Caki2 (cell line): ENCODE data around the gene BACH1. TPM values are rescaled to one million over a fixed set of nuclear protein-coding genes. Genes with fewer than 3 reads are reported as not detected.
A peak's percentile ranks its signal among the peaks of the same experiment; 100 is the strongest.

Experiments used
- DNase-seq: peaks from one replicate; pipeline ENCODE4 v3.0.0-alpha.2; 2015; ENCODE audit warnings: low read depth
- in situ Hi-C: cut with HindIII; loops from 2 replicates; pipeline ENCODE4 v1.10.0; 2016; ENCODE audit warnings: low sequenced_read_pairs, low pct_unique_long_range_greater_than_20kb, mixed read lengths
- total RNA-seq: library from RNA; depleted of rRNA; stranded (reverse); fragments of >200 nt; shearing (Covaris generic); gene quantifications from 2 replicates; pipeline ENCODE4 v1.2.3, GENCODE V29; 2014; ENCODE audit warnings: low replicate concordance

BACH1 gene
- total RNA-seq, 1 experiment from 2014 or later, result 33.4 TPM

GRCh38 chr21:29287383-29287782, 11.3 kb upstream of the BACH1 start:
- in situ Hi-C loops, result no loop called here
- DNase-seq, result no peak

GRCh38 chr21:29288239-29288638, 10.5 kb upstream of the BACH1 start:
- no peak for DNase-seq
- in situ Hi-C loops, result no loop called here

DNA sequence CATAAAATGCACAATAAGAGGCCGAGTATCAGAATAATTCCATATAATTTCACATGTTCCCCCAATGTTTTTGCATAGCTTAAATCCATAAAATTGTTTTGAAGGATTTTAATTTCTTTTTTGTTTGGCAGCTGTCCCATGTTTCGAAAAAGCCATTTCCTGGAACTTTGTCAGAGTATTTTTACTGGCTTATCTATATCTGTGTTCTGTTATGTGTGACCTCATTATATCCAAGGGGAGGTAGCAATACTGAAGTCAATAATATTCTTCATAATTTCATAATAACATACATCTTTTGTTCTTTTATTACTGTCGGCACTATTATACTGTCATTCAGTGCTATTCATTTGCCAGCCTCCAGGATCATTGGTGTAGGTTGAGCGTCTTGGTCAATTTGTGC, 9.4 kb upstream of the BACH1 start:
- in situ Hi-C loops, result no loop called here
- no peak for DNase-seq

DNA sequence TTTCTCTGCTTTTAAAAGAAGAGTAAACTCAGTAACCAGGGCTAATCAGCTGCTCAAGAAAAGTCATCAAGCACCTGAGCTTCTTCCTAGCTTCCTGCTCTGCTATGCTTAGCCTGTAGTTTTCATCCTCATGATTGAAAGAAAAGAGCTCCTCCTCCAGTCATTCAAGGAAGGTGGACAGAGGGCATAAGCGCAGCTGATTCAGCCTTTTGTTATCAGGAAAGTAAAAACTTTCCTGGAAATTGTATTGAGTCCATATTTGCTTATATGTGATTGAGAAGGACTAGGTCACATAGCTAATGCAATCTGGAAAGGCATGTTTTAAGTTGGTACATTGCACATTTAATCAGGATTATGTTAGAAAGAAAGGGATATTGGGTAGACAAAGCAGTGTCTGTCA, 8.5 kb upstream of the BACH1 start:
- DNase-seq, result no peak
- in situ Hi-C loops, result no loop called here

DNA sequence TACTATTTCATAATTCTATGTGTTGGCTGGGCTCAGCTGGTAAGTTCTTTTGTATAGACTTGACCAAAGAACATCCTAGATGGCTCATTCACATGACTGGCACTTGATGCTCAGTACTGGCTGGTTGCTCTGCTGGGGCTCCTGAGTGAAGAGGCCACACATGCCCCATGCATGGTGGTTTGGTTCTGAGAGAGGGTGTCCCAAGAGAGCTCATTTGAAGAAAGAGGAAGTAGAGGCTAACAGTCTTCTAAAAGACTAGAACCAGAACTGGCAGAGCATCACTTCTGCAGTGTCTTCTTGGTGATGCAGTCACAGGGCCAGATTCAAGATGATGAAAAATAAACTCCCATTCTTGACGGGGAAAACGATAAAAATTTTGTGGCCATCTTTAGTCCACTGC, 5.2 kb upstream of the BACH1 start:
- DNase-seq, result no peak
- in situ Hi-C loops, result no loop called here

GRCh38 chr21:29295066-29295650, 3.6 kb upstream of the BACH1 start:
- in situ Hi-C loops, result no loop called here
- no peak for DNase-seq

- in situ Hi-C loops, result no loop called here
These were observed 2.3 kb upstream of the BACH1 start for GRCh38 chr21:29296446-29296845.

DNA sequence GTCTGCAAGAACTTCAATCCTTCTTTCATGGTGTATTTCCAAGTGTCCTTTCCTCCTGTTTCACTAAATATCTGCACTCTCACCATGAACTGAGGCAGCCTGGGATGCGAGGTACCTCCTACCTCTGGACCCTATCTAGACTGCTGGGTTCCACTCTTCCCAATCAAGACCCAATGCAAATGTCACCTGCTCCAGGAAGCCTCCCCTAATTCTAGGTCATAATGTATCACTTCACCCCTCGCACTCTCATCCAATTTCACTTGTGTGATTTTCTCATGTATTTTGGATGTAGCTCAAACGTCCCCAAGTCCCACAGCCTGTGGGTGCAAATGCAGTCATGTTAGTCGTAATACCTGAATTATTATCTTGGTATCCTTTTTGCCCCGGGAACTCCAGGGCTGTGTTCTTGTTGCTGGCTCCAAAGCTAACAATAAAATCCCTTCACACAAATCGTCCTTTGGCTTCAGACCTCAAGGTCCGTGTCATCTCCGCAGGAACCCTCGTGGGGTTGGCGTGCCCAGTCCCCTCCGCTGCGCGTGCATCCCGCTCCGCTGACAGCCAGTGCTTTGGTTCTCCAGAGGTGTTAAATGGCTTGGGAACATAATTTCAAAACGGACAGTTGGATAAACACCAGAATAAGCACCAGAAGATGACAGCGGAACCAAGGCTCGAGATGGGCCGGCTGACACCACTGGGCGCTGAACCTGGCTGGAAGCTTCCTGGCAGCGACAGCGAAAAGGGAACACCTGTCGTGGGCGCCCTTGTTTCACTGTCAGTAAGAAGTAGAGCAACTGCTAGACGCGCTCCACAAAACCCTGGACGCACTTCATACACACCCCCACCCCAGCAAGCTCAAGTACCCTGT, 1.0 kb upstream of the BACH1 start:
- in situ Hi-C loops, result no loop called here
- no peak for DNase-seq

More at GRCh38 chr21:29296446-29296845, 2.3 kb upstream of the BACH1 start:
- DNase-seq, result no peak

DNA sequence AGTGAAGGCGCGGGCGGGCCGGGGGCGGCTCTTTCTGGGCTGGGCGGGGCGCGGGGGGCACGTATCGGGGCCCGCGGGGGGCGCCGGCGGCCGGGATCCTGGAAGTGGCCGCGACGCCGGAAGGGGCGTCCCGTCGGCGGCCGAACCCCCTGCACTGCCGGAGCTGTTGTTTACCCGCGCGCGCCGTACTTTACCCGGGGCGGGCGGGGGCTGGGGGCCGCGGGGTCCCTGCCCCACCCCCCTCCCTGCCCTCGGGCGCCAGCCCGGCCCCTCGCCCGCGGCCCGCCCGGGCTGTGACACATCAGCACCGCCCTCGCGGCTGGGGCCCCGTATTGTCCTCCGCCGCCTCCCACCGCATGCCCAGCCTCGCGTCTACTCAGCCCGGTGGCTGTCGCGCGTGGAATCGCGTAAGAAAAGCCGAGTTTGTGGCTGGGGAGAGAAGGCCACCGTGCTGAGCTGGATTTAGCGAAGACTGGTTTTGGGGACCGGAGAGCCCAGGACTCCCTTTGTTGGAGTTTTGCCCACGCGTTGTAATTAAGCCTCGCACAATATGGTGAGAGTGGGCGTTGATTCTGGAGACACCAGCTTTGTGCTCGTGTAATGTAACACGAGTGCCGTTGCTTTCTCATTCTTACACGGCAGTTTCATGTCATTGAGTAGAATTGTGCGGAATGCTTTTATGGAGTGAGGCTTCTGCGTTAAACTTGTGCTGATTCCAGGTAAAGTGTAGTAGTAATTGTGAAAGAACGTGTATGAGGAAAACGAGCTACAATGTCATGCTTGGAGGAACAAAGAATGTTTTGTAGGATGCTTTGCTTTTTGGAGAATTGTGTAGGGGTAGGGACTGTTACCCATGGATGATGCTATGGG, 559 bp downstream of the BACH1 start:
- in situ Hi-C loops, result no loop called here
- DNase-seq, result peak; percentile 41

DNA sequence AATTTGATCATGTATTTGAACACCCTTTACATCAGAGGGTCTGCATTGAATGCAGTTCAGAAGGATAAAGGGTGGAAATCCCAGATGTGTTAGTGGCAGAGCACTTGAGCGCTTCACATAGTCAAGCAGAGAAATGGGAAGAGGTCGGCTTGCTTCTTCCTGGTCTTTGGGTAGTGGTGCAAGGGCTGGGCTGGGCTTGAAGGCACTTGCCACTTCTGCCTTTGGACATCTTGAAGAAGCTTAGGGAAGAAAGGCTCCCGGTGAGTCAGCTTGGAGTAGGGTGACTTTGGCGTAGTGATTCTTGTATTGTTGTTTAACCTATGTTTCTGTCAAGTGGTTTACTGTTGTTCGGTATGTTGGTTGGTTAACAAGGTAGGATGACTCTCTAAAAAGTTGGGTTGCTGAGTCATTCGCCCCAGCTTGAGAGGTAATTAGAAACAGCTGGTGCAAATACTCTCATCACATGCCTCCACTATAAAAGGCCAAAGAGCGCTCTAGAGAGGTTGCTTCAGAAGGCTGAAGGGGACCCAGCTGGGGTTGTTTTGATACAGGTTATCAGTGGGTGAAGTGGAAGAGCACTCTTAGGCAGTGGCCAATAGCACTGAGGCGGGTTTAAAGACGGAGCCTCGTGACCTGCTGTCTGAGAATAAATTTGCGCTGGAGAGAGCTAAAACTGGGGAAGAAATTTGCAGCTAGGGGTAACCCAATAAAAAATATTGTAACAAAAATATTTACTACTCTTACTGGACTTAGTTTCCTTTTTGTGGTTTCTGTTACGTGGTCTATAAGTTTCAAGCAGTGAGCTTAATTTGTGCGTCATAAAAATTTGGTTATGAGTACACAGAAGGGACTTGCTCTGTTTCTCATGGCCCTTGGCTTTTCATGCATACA, 1.4 kb downstream of the BACH1 start:
- DNase-seq, result peak; percentile 85
- in situ Hi-C loops, result no loop called here

GRCh38 chr21:29300807-29301138, 2.1 kb downstream of the BACH1 start:
- in situ Hi-C loops, result no loop called here

DNA sequence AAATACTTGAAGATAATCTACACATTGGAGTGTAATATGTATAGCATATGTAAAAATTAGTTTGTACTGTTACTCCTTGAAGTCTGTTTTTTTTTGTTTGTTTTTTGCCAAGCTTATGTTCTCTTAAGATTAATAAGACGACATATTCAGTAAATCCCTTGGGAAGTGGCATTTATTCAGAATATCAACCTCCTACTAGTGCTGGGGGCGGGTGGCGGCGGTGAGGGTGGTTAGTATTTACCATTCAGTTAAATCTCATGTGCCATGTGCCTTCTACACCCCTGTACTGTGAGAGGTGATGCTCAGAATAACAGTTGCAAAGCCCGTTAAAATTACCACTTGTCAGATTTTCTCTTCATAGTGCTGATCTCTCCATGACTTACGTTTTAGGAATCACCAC, 3.0 kb downstream of the BACH1 start:
- no peak for DNase-seq
- in situ Hi-C loops, result no loop called here

More at GRCh38 chr21:29300807-29301138, 2.1 kb downstream of the BACH1 start:
- DNase-seq, result no peak

DNA sequence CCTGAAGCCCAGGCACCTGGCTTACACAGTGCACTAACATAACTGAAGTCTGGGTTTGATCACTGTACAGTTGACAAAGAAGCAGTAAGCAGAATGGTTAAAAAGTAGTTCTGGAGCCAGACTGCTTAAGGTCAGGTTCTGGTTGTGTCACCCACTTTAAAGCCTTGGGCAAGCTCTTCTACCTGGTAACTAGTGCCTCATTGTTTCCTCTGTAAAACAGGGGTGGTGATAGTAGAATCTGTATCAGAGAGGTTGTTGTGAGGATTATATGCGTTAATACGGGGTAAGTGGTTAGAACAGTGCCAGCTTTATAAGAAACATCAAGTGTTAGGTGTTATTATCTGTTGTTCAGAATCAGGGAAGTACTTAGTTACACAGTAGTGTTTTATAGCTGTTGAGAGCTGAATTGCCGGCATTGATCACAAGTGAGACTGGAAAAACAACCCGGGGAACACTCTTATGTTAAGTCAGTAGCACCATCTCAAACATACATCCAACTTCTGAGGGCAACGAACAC, 3.7 kb downstream of the BACH1 start:
- no peak for DNase-seq
- in situ Hi-C loops, result no loop called here

DNA sequence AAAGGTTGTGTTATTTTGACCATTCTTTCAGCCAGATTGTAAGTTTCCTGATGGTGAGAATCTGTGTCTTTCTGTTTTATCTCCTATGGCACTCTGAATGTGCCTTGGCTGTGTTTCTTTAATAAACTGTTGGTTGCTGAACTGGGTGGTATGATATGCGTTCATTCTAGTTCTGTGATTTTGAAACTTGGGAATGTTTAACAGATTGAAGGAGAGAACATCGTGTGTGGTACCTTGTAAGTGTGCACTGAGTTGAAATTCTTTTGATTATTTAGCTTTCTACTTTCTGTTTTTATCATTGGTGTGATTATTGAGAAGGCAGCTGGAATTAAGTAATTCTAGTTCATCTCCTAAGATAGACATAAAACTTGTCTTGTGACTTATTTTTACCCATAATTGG, 4.6 kb downstream of the BACH1 start:
- no peak for DNase-seq
- in situ Hi-C loops, result no loop called here

GRCh38 chr21:29304597-29304996, 5.9 kb downstream of the BACH1 start:
- DNase-seq, result no peak
- in situ Hi-C loops, result no loop called here

GRCh38 chr21:29305068-29305467, 6.3 kb downstream of the BACH1 start:
- in situ Hi-C loops, result no loop called here
- no peak for DNase-seq

GRCh38 chr21:29305561-29305960, 6.8 kb downstream of the BACH1 start:
- no peak for DNase-seq
- in situ Hi-C loops, result no loop called here

GRCh38 chr21:29306920-29307319, 8.2 kb downstream of the BACH1 start:
- in situ Hi-C loops, result no loop called here

More at GRCh38 chr21:29306920-29307319, 8.2 kb downstream of the BACH1 start:
- no peak for DNase-seq
